ENCODE results near the gene TMEM209.

- TF ChIP-seq CTCF (IDR thresholded peaks at IDR 0.05) (no peak), POLR2A (IDR thresholded peaks at IDR 0.05) (no peak)
These were observed 5.2 kb upstream of the TMEM209 start for GRCh38 chr7:130210181-130210935.

All from right lobe of liver (tissue), 4 donors.